ENCODE measurements around the gene GPC6.

Gene GPC6

DNA sequence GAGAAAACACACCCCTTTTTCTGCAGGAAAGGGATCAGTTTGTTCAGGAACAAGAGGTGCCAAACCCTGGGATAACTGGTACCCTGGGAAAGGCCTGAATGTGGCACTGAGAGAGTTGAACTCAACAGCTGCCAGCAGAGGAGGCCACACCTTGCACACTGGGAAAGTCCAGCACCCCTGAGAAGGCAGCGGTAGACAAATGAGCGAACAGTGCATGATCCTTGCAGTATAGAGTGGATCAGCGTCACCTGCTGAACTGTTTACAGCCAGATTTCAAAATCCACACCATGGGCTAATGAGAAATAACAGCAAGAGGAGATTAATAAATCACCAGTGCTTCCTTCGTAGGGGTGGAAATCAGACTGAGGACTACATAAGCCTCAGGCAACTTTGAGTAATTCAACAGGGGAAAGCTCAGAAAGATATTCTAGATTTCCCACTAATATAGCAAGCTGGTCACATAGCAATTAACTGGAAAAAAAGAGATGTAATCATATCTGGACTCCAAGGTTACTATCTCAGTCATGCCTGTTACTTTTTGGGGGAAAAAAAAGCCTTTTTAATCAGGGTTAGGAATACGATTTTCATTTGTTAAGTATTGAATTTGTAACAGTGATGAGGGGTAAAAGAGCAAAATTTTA, 1200.8 kb downstream of the GPC6 start:
- CTCF ChIA-PET: interaction anchor here (0.6 to 15.2 kb wide), 3 partner anchors 8 to 1386 kb away, joined by 3 to 218 read pairs (median 3); no protein-coding TSS in a partner anchor

DNA sequence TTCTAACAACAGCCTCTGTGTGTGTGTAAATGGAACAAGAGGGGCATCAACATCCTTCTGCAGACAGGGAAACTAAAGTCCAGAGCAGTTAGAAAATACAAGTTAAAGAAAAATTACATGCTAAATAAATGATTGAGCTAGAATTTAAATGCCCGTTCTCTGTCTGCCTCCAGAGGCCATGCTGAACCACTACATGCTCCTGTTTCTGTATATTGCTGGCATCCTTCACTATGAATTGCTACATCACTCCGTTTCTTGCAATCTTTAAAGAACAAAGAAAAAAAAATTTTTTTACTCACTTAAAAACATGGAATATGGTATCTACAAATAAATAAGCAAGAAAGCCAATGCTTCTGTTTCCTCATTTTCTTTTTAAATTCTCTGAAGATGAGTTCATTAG, 1205.0 kb downstream of the GPC6 start:
- Histone ChIP-seq H3K27ac (ENCODE audit: insufficient read depth in 1 of 2, low read depth in 1 of 2, low read length in 2 of 2, poor library complexity in 1 of 2, severe bottlenecking in 2 of 2) (no peak overlapping the region), H3K27me3 (replicated peaks in 2 of 5; ENCODE audit: control insufficient read depth in 4 of 5, insufficient read depth in 5 of 5, low read length in 4 of 5) (peaks cover 0 to 11% (median 0%) of the 10 kb centered on the region in 5 experiments), H3K9me3 (ENCODE audit: control extremely low read depth in 1 of 5, control insufficient read depth in 4 of 5, insufficient read depth in 2 of 5, low read depth in 1 of 5, low read length in 4 of 5) (no peaks in the 10 kb centered on the region), H3K36me3 (ENCODE audit: control insufficient read depth in 4 of 4, insufficient read depth in 4 of 4, low read length in 3 of 4) (no peaks in the 10 kb centered on the region), H3K4me1 (ENCODE audit: control extremely low read depth in 1 of 4, control insufficient read depth in 4 of 4, insufficient read depth in 4 of 4, low read length in 3 of 4) (peaks cover 0 to 7% (median 1%) of the 10 kb centered on the region in 4 experiments), H3K4me3 (ENCODE audit: control insufficient read depth in 1 of 7, extremely low read depth in 1 of 7, insufficient read depth in 4 of 7, low read depth in 2 of 7, low read length in 6 of 7) (no peak overlapping the region)
- CTCF ChIA-PET: interaction anchor here (15.2 kb wide), 1 partner anchor 185 kb away, joined by 218 read pairs; no protein-coding TSS in a partner anchor
- DNase-seq: no peak
- POLR2A ChIA-PET: no interaction called here
- whole genome bisulfite sequencing (ENCODE audit: insufficient coverage): no CpG with 5 or more reads among the region's 2 CpGs

More for the DNA sequence above, 1200.8 kb downstream of the GPC6 start:
- Histone ChIP-seq H3K9me3 (ENCODE audit: control extremely low read depth in 1 of 5, control insufficient read depth in 4 of 5, insufficient read depth in 2 of 5, low read depth in 1 of 5, low read length in 4 of 5) (no peaks in the 10 kb centered on the region), H3K36me3 (ENCODE audit: control insufficient read depth in 4 of 4, insufficient read depth in 4 of 4, low read length in 3 of 4) (no peaks in the 10 kb centered on the region), H3K4me1 (ENCODE audit: control extremely low read depth in 1 of 4, control insufficient read depth in 4 of 4, insufficient read depth in 4 of 4, low read length in 3 of 4) (no peaks in the 10 kb centered on the region), H3K4me3 (ENCODE audit: control insufficient read depth in 1 of 7, extremely low read depth in 1 of 7, insufficient read depth in 4 of 7, low read depth in 2 of 7, low read length in 6 of 7) (no peak overlapping the region), H3K27ac (ENCODE audit: insufficient read depth in 1 of 2, low read depth in 1 of 2, low read length in 2 of 2, poor library complexity in 1 of 2, severe bottlenecking in 2 of 2) (no peak overlapping the region), H3K27me3 (replicated peaks in 2 of 5; ENCODE audit: control insufficient read depth in 4 of 5, insufficient read depth in 5 of 5, low read length in 4 of 5) (peaks cover 0 to 9% (median 3%) of the 10 kb centered on the region in 5 experiments)
- POLR2A ChIA-PET: no interaction called here
- 76% methylated on average over 5 of the region's 5 CpGs for WGBS (ENCODE audit: insufficient coverage)
- DNase-seq: no peak

DNA sequence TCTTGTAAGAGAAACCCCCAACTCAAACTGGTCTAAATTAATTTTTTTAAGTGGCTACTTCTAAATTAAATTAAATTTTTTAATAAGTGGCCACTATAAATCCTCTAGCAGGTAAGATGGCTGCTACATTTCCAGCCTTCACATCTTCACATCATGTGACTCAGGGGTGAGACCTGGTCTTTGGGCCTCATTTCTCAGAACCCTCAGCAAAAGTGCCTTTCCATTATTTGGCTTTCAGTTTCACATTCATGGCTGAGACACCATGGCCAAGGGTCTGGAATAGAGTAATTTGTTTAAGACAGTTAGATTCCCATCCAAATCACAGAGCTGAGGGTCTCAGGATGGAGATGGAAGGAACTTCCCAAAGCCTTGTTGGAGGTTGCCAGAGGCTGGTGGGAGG, 1205.4 kb downstream of the GPC6 start:
- DNase-seq: peak in 2 of 3 donors; percentile 27 to 45
- Histone ChIP-seq H3K9me3 (ENCODE audit: control extremely low read depth in 1 of 5, control insufficient read depth in 4 of 5, insufficient read depth in 2 of 5, low read depth in 1 of 5, low read length in 4 of 5) (no peaks in the 10 kb centered on the region), H3K27me3 (replicated peaks in 2 of 5; ENCODE audit: control insufficient read depth in 4 of 5, insufficient read depth in 5 of 5, low read length in 4 of 5) (peaks cover 0 to 11% (median 0%) of the 10 kb centered on the region in 5 experiments), H3K4me1 (ENCODE audit: control extremely low read depth in 1 of 4, control insufficient read depth in 4 of 4, insufficient read depth in 4 of 4, low read length in 3 of 4) (peaks cover 0 to 7% (median 1%) of the 10 kb centered on the region in 4 experiments), H3K4me3 (ENCODE audit: control insufficient read depth in 1 of 7, extremely low read depth in 1 of 7, insufficient read depth in 4 of 7, low read depth in 2 of 7, low read length in 6 of 7) (no peak overlapping the region), H3K36me3 (ENCODE audit: control insufficient read depth in 4 of 4, insufficient read depth in 4 of 4, low read length in 3 of 4) (no peaks in the 10 kb centered on the region), H3K27ac (ENCODE audit: insufficient read depth in 1 of 2, low read depth in 1 of 2, low read length in 2 of 2, poor library complexity in 1 of 2, severe bottlenecking in 2 of 2) (no peak overlapping the region)
- POLR2A ChIA-PET: no interaction called here
- CTCF ChIA-PET: interaction anchor here (15.2 kb wide), 1 partner anchor 185 kb away, joined by 218 read pairs; no protein-coding TSS in a partner anchor

DNA sequence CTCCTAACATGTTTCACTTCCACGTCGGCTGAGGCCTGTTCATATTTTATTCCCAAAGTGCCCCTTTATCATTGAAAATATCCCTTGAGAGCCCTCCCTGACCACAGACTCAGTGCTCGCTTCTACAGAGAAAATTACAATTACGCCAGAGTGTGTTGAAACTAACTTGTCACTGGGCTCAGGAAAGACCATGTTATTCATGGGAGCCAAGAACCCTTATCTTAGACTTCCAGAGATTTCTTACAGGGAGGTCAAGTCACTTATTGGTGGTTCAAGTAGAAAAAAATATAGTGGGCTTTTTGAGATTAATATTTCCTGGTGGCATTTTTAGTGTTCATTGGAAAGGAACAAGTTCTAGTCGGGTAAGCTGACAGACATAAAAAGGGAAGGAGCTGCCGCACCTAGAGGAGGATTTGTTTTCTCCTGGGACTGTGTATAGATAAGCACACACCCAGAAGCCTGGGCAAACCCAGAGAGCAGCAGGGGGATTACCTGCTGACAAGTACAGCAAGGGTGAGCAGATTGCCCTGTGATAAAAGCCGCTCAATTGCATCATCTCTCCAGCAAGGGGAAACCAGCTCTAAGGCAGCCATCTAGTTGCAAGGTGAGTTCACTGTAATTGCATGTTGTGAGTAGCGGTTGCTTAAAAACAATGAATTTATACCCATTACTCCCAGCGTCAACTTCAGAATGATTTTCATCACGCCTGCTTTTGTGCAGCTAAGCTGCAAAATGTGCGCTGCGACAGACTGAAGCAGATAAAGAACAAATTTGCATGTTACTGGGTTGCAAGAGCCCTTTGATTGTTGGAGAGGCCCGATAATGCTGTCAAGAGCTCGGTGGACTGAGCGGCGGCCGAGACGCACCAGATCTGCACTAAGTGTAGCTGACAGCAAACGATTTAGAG, 1206.7 kb downstream of the GPC6 start:
- 53% methylated on average over 16 of the region's 19 CpGs for WGBS (ENCODE audit: insufficient coverage)
- H3K4me3 ChIP-seq (ENCODE audit: control insufficient read depth in 1 of 7, extremely low read depth in 1 of 7, insufficient read depth in 4 of 7, low read depth in 2 of 7, low read length in 6 of 7): peak overlapping the region in 2 of 7 experiments; percentile 19 to 52
- H3K36me3 ChIP-seq (ENCODE audit: control insufficient read depth in 4 of 4, insufficient read depth in 4 of 4, low read length in 3 of 4): no peaks in the 10 kb centered on the region
- H3K9me3 ChIP-seq (ENCODE audit: control extremely low read depth in 1 of 5, control insufficient read depth in 4 of 5, insufficient read depth in 2 of 5, low read depth in 1 of 5, low read length in 4 of 5): no peaks in the 10 kb centered on the region
- POLR2A ChIA-PET: no interaction called here
- peaks cover 0 to 7% (median 1%) of the 10 kb centered on the region in 4 experiments for H3K4me1 ChIP-seq (ENCODE audit: control extremely low read depth in 1 of 4, control insufficient read depth in 4 of 4, insufficient read depth in 4 of 4, low read length in 3 of 4)
- H3K27me3 ChIP-seq (replicated peaks in 2 of 5; ENCODE audit: control insufficient read depth in 4 of 5, insufficient read depth in 5 of 5, low read length in 4 of 5): peaks cover 0 to 11% (median 0%) of the 10 kb centered on the region in 5 experiments
- peak in 2 of 3 donors; percentile 19 to 42 for DNase-seq
- CTCF ChIA-PET: interaction anchor here (1.0 to 15.2 kb wide), 6 partner anchors 27 to 1401 kb away, joined by 3 to 218 read pairs (median 3); no protein-coding TSS in a partner anchor
- H3K27ac ChIP-seq (ENCODE audit: insufficient read depth in 1 of 2, low read depth in 1 of 2, low read length in 2 of 2, poor library complexity in 1 of 2, severe bottlenecking in 2 of 2): no peak overlapping the region

DNA sequence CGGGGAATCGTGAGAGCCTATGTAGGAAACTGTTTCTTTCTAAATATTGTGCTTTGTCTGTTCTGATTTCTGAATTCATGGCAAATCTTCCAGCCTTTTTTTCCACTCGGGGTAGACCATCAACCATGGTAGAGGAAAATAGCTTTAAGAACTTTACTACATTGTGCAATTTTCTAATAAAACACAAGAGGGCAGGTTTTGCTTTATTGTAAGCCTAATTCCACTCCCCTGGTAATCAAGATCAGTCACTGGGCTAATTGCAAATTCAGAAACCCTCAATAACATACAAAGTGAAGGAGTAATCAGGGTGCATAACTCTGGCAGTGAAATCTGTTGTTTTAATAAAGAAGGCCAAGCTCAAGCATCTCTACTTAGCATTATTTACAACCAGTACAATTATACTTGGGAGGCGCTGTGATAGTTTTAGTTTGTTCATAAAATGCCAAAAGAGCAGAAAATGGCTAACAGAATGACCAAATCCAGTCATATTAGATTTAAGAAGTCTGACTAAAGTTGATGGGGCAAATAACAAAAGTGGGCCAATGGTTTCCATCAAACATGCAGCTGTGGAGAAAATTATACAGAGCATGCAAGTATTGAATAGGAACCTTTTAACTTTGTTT, 1209.1 kb downstream of the GPC6 start:
- DNase-seq: peak; percentile 59 to 74 (median 67)
- Histone ChIP-seq H3K4me3 (ENCODE audit: control insufficient read depth in 1 of 7, extremely low read depth in 1 of 7, insufficient read depth in 4 of 7, low read depth in 2 of 7, low read length in 6 of 7) (no peak overlapping the region), H3K9me3 (ENCODE audit: control extremely low read depth in 1 of 5, control insufficient read depth in 4 of 5, insufficient read depth in 2 of 5, low read depth in 1 of 5, low read length in 4 of 5) (no peaks in the 10 kb centered on the region), H3K4me1 (ENCODE audit: control extremely low read depth in 1 of 4, control insufficient read depth in 4 of 4, insufficient read depth in 4 of 4, low read length in 3 of 4) (peaks cover 0 to 7% (median 1%) of the 10 kb centered on the region in 4 experiments), H3K36me3 (ENCODE audit: control insufficient read depth in 4 of 4, insufficient read depth in 4 of 4, low read length in 3 of 4) (no peaks in the 10 kb centered on the region), H3K27me3 (replicated peaks in 2 of 5; ENCODE audit: control insufficient read depth in 4 of 5, insufficient read depth in 5 of 5, low read length in 4 of 5) (peaks cover 0 to 9% (median 0%) of the 10 kb centered on the region in 5 experiments), H3K27ac (ENCODE audit: insufficient read depth in 1 of 2, low read depth in 1 of 2, low read length in 2 of 2, poor library complexity in 1 of 2, severe bottlenecking in 2 of 2) (no peak overlapping the region)
- WGBS (ENCODE audit: insufficient coverage): no CpG with 5 or more reads among the region's 4 CpGs
- CTCF ChIA-PET: interaction anchor here (0.9 to 15.2 kb wide), 13 partner anchors 8 to 720 kb away, joined by 3 to 218 read pairs (median 3); partner anchors contain the start of gene TGDS
- POLR2A ChIA-PET: no interaction called here

DNA sequence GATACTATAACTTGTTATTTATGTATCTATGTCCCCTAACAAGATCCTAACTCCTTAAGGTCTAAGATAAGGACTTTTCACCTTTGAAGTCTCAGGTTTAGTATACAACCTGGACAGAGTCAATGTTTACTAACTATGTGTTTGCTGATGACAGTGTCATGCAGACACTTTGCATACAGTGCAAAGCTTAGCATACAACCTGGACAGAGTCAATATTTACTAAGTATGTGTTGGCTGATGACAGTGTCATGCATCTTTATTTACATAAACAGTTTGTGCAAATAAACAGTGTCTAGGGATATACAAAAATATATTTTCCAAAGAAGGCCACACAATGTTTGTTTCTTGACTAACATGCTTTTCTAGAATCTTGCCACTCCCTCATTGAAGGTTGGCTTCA, 1218.2 kb downstream of the GPC6 start:
- no peak for DNase-seq
- Histone ChIP-seq H3K27ac (ENCODE audit: insufficient read depth in 1 of 2, low read depth in 1 of 2, low read length in 2 of 2, poor library complexity in 1 of 2, severe bottlenecking in 2 of 2) (no peak overlapping the region), H3K4me1 (ENCODE audit: control extremely low read depth in 1 of 4, control insufficient read depth in 4 of 4, insufficient read depth in 4 of 4, low read length in 3 of 4) (no peaks in the 10 kb centered on the region), H3K36me3 (ENCODE audit: control insufficient read depth in 4 of 4, insufficient read depth in 4 of 4, low read length in 3 of 4) (no peaks in the 10 kb centered on the region), H3K9me3 (ENCODE audit: control extremely low read depth in 1 of 5, control insufficient read depth in 4 of 5, insufficient read depth in 2 of 5, low read depth in 1 of 5, low read length in 4 of 5) (no peaks in the 10 kb centered on the region), H3K27me3 (replicated peaks in 2 of 5; ENCODE audit: control insufficient read depth in 4 of 5, insufficient read depth in 5 of 5, low read length in 4 of 5) (peaks cover 0 to 3% (median 0%) of the 10 kb centered on the region in 5 experiments), H3K4me3 (ENCODE audit: control insufficient read depth in 1 of 7, extremely low read depth in 1 of 7, insufficient read depth in 4 of 7, low read depth in 2 of 7, low read length in 6 of 7) (no peak overlapping the region)
- POLR2A ChIA-PET: no interaction called here
- CTCF ChIA-PET: interaction anchor here (1.0 kb wide), 1 partner anchor 176 kb away, joined by 3 read pairs; no protein-coding TSS in a partner anchor

Data from common myeloid progenitor, CD34-positive (primary cell).